GM12878 (cell line): ENCODE results near the gene ZBTB24.

Experiments
- EZH2 ChIP-seq: IDR thresholded peaks from 2 replicates; pipeline ENCODE4 v1.6.1; 2012; ENCODE audit warnings: low read depth, mild to moderate bottlenecking, control low read depth, inconsistent platforms, low read length, borderline replicate concordance; ENCODE audit not compliant: control insufficient read depth
- ZBTB33 ChIP-seq: fragments of 450-650 bp; IDR thresholded peaks from 2 replicates; pipeline ENCODE4 v1.6.1; 2017; ENCODE audit warnings: mild to moderate bottlenecking
- ZNF207 ChIP-seq: fragments of 450-650 bp; IDR thresholded peaks from 2 replicates; pipeline ENCODE4 v1.6.1; 2014; ENCODE audit warnings: antibody characterized with exemption, mild to moderate bottlenecking, borderline replicate concordance

- TF ChIP-seq EZH2 (no peak), ZNF207 (no peak), ZBTB33 (no peak)
Observed at GRCh38 chr6:109477725-109478124, 5.3 kb downstream of the ZBTB24 start.
